ENCODE data around the gene HECTD2.

GRCh38 chr10:91435241-91435640 lies 25.1 kb downstream of the HECTD2 start:
- no peak for TF ChIP-seq CTCF (IDR thresholded peaks at IDR 0.05; ENCODE audit: low read depth, low read length)
- no peak for TF ChIP-seq EZH2phosphoT487 (IDR thresholded peaks at IDR 0.05; ENCODE audit: low read depth)
